GM18858 (cell line): ENCODE results near the gene PPP1R9B.

Experiments
- ATAC-seq: cut with Tn5 transposase; IDR thresholded peaks from one replicate; pipeline ENCODE4 v1.9.1; 2021; ENCODE audit not compliant: unreplicated experiment

PPP1R9B gene

DNA sequence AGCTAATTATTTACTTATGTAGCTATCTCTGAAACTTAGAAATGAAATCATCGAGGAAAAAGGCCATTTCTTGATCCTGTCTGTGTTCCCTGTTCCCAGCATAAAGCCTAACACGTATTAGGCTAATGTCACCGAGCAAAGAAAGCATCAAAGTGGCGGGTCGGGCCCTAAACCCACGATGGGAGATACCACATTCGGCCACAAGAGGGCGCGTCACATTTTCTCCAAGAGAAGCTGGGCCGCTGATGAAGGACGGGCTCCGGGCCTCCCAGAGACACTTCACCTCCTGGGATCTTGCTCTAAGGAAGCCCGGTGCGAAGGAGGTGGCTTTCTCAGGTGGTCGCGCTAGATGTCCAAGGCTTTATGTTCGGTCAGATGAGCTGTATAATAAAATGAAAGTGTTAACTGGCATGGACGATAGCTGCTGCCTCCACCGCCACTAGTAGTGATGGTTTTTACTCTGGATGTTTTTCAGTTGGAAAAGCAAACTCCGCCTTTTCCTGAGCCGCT is 56.2 kb downstream of the PPP1R9B start:
- no peak for ATAC-seq

DNA sequence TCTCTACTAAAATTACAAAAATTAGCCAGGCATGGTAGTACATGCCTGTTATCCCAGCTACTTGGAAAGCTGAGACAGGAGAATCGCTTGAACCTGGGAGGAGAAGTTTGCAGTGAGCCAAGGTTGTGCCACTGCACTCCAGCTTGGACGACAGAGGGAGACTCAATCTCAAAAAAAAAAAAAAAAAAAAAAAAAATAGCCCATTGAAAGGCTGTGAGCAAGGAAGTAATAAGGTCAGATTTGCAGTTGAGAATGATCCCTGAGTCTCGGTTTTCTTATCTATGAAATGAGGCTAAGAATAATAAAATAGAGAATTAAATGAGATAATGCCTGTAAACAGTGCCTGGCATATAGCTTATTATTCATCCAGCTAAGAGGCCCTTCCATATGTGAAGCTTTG is 56.7 kb downstream of the PPP1R9B start:
- no peak for ATAC-seq

- ATAC-seq: no peak
Measured at GRCh38 chr17:50093246-50093645, 57.2 kb downstream of the PPP1R9B start.

GRCh38 chr17:50091918-50092285 is 58.6 kb downstream of the PPP1R9B start:
- ATAC-seq: no peak

DNA sequence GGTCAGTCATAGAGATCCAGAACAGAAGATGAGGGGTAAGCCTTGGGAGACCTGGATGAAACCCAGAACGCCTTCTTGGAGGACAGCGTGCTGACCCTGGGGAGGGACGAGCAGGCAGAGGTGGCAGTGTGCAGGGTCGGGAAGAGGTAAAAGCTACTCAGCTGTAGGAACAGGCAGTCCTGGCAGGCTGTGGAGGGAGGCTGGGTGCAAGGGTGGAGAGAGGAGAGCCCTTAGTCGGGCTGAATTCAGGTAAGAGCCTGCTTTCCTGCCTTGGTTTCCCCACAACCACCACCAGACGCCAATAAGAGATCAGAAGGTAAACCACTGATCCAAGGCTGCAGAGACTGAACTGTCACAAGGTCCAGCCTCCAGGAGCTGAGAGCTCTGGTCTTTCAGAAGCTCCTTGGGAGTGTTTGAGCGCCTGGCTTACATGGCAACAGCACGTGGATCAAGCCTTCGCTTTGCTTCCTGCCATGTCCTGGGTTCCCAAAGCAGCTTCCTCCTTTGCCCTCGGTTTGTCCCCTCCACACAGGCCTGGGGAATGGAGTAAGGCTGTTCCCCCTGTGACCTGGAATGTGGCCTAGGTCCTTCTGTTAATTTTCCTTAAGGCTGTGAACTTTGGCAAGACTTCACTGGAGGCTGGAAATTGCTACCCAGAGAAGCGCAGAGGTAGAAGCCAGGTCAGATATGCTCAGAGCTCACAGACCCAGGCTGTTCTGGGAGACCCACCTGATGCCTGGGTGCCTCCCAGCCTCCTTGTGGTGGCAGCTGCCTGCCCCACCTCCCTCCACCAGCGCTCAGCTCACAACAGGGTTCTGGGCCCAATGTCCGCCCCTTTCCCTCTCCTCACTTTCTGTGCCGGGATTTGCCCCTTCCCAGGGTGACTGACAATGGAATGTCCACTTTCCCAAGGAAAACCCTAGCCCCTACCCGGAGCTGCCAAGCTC is 59.2 kb downstream of the PPP1R9B start:
- no peak for ATAC-seq

GRCh38 chr17:50090071-50090470 is 60.4 kb downstream of the PPP1R9B start:
- ATAC-seq: no peak

- ATAC-seq: no peak
Measured at GRCh38 chr17:50088952-50089825, 61.3 kb downstream of the PPP1R9B start.

DNA sequence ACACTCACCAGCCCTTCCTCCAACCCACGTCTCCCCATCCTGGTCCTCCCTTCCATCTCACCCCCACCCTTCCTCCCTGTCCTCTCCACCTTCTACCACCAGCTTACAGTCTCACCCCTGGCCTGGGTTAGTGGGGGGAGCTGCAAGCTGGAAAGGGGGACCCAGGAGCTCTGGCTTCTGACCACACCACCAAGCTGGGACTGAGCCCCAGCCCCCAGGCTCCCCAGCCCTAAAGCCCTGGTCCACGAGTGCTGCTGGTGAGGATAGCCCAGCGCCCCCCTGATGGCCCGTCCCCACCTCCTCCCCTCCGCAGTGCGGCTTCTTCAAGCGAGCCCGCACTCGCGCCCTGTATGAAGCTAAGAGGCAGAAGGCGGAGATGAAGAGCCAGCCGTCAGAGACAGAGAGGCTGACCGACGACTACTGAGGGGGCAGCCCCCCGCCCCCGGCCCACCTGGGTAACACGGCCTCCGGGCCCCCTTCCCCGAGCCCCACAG is 62.5 kb downstream of the PPP1R9B start:
- ATAC-seq: no peak

DNA sequence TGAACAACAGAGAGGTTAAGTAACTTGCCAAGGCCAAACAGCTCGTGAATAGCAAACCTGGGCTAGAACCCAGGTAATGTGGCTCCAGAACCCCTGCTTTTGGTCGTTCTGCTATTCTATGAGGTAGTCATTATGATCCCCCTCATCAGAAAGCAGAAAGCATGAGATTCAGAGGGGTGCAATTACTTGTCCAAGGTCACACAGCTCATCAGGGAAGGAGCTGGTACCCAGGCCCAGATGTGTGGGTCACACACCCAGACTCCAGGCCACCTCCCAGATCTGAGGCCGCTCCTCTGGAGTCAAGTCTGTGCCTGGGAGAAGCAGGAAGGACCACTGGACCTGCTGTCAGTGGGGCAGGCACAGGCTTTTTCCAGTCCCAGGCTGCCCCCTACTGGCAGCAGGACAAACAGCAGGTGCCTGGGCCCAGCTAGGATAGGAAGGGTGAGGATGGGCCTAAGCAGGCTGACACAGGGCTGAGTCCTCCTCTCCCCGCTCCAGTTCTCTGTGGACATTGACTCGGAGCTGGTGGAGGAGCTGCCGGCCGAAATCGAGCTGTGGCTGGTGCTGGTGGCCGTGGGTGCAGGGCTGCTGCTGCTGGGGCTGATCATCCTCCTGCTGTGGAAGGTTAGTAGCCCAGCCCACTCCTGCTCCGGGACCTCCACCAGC is 63.1 kb downstream of the PPP1R9B start:
- no peak for ATAC-seq
